Fibroblast of villous mesenchyme (primary cell): Measurements from ENCODE around the gene RAB34. TPM values are rescaled to one million over a fixed set of nuclear protein-coding genes. Genes with fewer than 3 reads are reported as not detected.

Experiments used
- DNase-seq: peaks from one replicate; pipeline ENCODE4 v3.0.0-alpha.2; 2010; ENCODE audit warnings: low read depth
- H3K4me3 ChIP-seq: 2 replicates; pipeline ENCODE4 v1.5.1; 2011; ENCODE audit warnings: low read depth, mild to moderate bottlenecking, low read length
- CTCF ChIP-seq: IDR thresholded peaks from 2 replicates; pipeline ENCODE4 v1.5.1; 2012; ENCODE audit warnings: low read depth, mild to moderate bottlenecking, low read length; ENCODE audit not compliant: insufficient read depth
- total RNA-seq: library from RNA; depleted of rRNA; stranded (reverse); fragments of >200 nt; gene quantifications from 2 replicates; pipeline ENCODE4 v1.2.3, GENCODE V29; 2012

The RAB34 gene
- total RNA-seq, 1 donor = 148 TPM

- DNase-seq = no peak
- no peak for TF ChIP-seq CTCF
- H3K4me3 ChIP-seq = no peak overlapping the region
Measured at GRCh38 chr17:28700830-28701492, 16.7 kb downstream of the RAB34 start.

- no peak for TF ChIP-seq CTCF
- DNase-seq = no peak
- no peak overlapping the region for H3K4me3 ChIP-seq
Measured at GRCh38 chr17:28700278-28700677, 17.4 kb downstream of the RAB34 start.

GRCh38 chr17:28698253-28698941 lies 19.3 kb downstream of the RAB34 start:
- H3K4me3 ChIP-seq = no peak overlapping the region
- no peak for DNase-seq
- TF ChIP-seq CTCF = no peak

- H3K4me3 ChIP-seq = no peak overlapping the region
Measured at GRCh38 chr17:28693869-28694268, 23.8 kb downstream of the RAB34 start.

GRCh38 chr17:28689011-28689410 lies 28.7 kb downstream of the RAB34 start:
- no peak for TF ChIP-seq CTCF
- DNase-seq = no peak
- no peak overlapping the region for H3K4me3 ChIP-seq

More at GRCh38 chr17:28693869-28694268, 23.8 kb downstream of the RAB34 start:
- no peak for TF ChIP-seq CTCF
- DNase-seq = no peak

GRCh38 chr17:28688481-28688880 lies 29.2 kb downstream of the RAB34 start:
- TF ChIP-seq CTCF = no peak
- no peak overlapping the region for H3K4me3 ChIP-seq
- no peak for DNase-seq
